OCI-LY1 (cell line): ENCODE data around the gene CLEC9A.

Experiments used
- CTCF ChIP-seq: fragments of 200-600 bp; sonication (generic), shearing (Covaris generic); IDR thresholded peaks from 2 replicates; pipeline ENCODE4 v1.5.1; 2017; ENCODE audit warnings: mild to moderate bottlenecking, antibody characterized with exemption, low read length, moderate library complexity, mixed read lengths
- EZH2 ChIP-seq: fragments of 200-600 bp; sonication (generic), shearing (Covaris generic); IDR thresholded peaks from 2 replicates; pipeline ENCODE4 v1.8.0; 2017; ENCODE audit warnings: borderline replicate concordance, mixed run types, mild to moderate bottlenecking, antibody characterized with exemption, low read length, moderate library complexity, mixed read lengths

GRCh38 chr12:10097521-10097920 is 67.0 kb downstream of the CLEC9A start:
- TF ChIP-seq CTCF (no peak), EZH2 (no peak)
